Left lung (tissue), 10 donors: Measurements from ENCODE around the gene RARB. TPM values are rescaled to one million over a fixed set of nuclear protein-coding genes. Genes with fewer than 3 reads are reported as not detected.

Source experiments
- ATAC-seq: fragments of 200-7000 bp; cut with Tn5 transposase; one replicate; pipeline ENCODE4 v1.9.1; 2020; ENCODE audit warnings: moderate library complexity
- DNase-seq, 4 donors: peaks; one replicate each; pipeline ENCODE4 v3.0.0-alpha.2; 2013 to 2020
- H3K27ac ChIP-seq, 2 donors: fragments of 200-600 bp; sonication (generic) in 1 of 2; one replicate each; pipeline versions ENCODE4 v1.5.0 to v1.8.0; 2020 to 2021
- H3K27me3 ChIP-seq, 2 donors: fragments of 200-600 bp; sonication (generic) in 1 of 2; one replicate each; pipeline versions ENCODE4 v1.5.0 to v1.8.0; 2020 to 2021
- H3K36me3 ChIP-seq, 2 donors: fragments of 200-600 bp; sonication (generic) in 1 of 2; one replicate each; pipeline versions ENCODE4 v1.5.0 to v1.8.0; 2020 to 2021
- H3K4me1 ChIP-seq, 2 donors: fragments of 200-600 bp; one replicate each; pipeline ENCODE4 v1.8.0; 2021
- H3K4me3 ChIP-seq, 2 donors: fragments of 200-600 bp; sonication (generic) in 1 of 2; one replicate each; pipeline versions ENCODE4 v1.5.0 to v1.8.0; 2020 to 2021; ENCODE audit warnings: mild to moderate bottlenecking in 1 of 2
- H3K9me3 ChIP-seq, 2 donors: fragments of 200-600 bp; sonication (generic) in 1 of 2; one replicate each; pipeline versions ENCODE4 v1.5.0 to v1.8.0; 2020 to 2021
- intact Hi-C, 2 donors: fragments of 100-400 bp; cut with DNase I; formaldehyde crosslinking; loops; one replicate each; pipeline versions ENCODE4 v1.11.2 to v1.14.2; 2022
- polyA plus RNA-seq, 6 donors: library from polyadenylated mRNA; unstranded; fragments of 120-200 nt; gene quantifications; one replicate each; pipeline ENCODE4 v1.2.1, GENCODE V29; 2013; ENCODE audit not compliant: insufficient read length in 6 of 6
- total RNA-seq, 2 donors: library from RNA; stranded (reverse); fragmentation: NEBNext Ultra II Directional; extraction: Animal tissue kit (Norgen Biotek cat#: 25700); gene quantifications; one replicate each; pipeline ENCODE4 v1.2.1, GENCODE V29; 2021
- TF ChIP-seq, protein P1 (sequence below), 2 donors: fragments of 200-600 bp; sonication (generic) in 1 of 2; IDR thresholded peaks; one replicate each; pipeline versions ENCODE4 v1.5.0 to v1.8.0; 2021; ENCODE audit warnings: antibody characterized with exemption in 2 of 2
- donor health status: DM: no; HTN: yes; CAD: no.
- donor health status: DM: no; HTN: no; CAD: no.

RARB gene
- total and polyA plus RNA-seq, 8 donors: 4.1 to 40.1 (median 33.3) TPM

DNA sequence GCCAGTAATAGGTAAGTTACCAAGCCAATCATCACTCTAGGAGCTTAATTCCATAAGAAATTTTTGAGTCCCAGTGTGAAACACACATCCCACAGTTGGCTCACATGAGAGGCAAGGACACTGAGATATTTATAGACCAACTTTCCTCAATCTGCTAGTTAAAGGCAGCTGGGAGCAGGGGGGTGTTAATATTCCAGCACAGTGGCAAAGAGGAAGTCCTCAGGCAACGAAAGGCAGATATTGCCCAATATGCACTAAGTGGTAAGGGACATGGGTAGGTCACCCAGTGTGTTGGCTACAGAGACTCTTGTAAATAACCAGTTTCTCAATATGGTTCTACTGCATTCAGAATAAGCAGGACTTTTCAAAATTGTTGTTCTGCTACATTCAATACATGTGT is 175.6 kb downstream of the RARB start:
- intact Hi-C loops: no loop called here
- peak in 1 of 4 donors; percentile 47 for DNase-seq
- Histone ChIP-seq H3K36me3 (peaks cover 0 to 54% of the 10 kb centered on the region in 2 donors), H3K4me1 (peaks cover 0 to 20% of the 10 kb centered on the region in 2 donors), H3K27me3 (no peaks in the 10 kb centered on the region), H3K4me3 (no peak overlapping the region), H3K27ac (peak overlapping the region in 1 of 2 donors; percentile 78), H3K9me3 (no peaks in the 10 kb centered on the region)
- TF ChIP-seq, protein P1, sequence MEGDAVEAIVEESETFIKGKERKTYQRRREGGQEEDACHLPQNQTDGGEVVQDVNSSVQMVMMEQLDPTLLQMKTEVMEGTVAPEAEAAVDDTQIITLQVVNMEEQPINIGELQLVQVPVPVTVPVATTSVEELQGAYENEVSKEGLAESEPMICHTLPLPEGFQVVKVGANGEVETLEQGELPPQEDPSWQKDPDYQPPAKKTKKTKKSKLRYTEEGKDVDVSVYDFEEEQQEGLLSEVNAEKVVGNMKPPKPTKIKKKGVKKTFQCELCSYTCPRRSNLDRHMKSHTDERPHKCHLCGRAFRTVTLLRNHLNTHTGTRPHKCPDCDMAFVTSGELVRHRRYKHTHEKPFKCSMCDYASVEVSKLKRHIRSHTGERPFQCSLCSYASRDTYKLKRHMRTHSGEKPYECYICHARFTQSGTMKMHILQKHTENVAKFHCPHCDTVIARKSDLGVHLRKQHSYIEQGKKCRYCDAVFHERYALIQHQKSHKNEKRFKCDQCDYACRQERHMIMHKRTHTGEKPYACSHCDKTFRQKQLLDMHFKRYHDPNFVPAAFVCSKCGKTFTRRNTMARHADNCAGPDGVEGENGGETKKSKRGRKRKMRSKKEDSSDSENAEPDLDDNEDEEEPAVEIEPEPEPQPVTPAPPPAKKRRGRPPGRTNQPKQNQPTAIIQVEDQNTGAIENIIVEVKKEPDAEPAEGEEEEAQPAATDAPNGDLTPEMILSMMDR (IDR thresholded peaks at IDR 0.05): no peak
- ATAC-seq: peak; percentile 93

DNA sequence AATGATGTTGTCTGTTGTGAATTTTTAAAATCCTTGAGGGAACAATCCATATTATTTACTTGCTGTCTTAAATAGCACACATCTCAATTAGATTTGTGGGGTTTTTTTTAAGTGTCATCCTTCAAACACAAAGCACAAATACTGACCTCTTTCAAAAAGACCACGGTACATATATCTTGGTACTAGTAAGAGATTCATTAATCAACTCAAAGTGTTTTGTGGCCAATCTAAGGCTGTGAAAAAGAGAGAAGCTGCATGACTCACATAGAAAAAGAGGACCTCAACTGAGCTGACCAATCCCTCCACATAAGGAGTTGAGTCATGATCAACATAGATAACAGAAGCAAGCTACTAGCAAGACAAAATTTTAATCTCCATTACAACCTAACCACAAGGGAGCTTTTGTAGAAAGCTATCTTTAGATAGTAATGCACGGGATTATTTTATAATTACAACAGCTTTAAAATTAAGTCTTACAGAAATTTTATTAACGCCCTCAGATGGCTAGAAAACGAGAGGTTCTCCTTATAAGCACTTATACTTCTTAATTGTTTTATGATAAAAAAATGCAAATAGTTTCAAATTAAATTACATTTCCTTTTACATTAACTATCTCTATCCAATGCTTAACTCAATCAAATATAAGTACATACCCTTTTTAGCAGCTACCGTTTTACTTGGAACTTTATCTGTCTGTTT is 176.2 kb downstream of the RARB start:
- intact Hi-C loops: no loop called here
- H3K27ac ChIP-seq: peak overlapping the region; percentile 21 to 78
- H3K36me3 ChIP-seq: peaks cover 0 to 54% of the 10 kb centered on the region in 2 donors
- H3K4me1 ChIP-seq: peaks cover 0 to 20% of the 10 kb centered on the region in 2 donors
- no peak overlapping the region for H3K4me3 ChIP-seq
- H3K27me3 ChIP-seq: no peaks in the 10 kb centered on the region
- ATAC-seq (peak; percentile 88), DNase-seq (no peak)
- TF ChIP-seq, protein P1 (IDR thresholded peaks at IDR 0.05): no peak
- H3K9me3 ChIP-seq: no peaks in the 10 kb centered on the region

DNA sequence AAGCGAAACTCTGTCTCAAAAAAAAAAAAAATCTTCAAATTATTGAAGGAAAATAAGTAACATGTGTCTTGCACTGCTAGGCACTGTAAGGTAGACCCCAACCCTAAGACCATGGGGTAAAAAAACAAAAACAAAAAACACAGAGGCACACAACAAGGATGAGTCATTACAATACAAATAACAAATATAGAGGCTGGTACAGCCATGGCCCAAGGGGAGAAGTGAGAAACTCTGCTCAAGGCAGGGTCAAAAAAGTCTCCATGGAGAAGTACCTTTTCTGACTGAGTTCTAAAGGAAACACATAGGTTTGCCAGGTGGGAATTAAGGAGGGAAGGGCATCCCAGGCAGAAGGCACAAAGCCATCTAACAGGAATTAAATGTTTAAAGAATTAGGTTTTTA is 182.1 kb downstream of the RARB start:
- DNase-seq: no peak
- H3K27ac ChIP-seq: no peak overlapping the region
- ATAC-seq: no peak
- no peaks in the 10 kb centered on the region for H3K9me3 ChIP-seq
- peaks cover 0 to 88% of the 10 kb centered on the region in 2 donors for H3K36me3 ChIP-seq
- TF ChIP-seq, protein P1 (IDR thresholded peaks at IDR 0.05): no peak
- H3K27me3 ChIP-seq: no peaks in the 10 kb centered on the region
- no peaks in the 10 kb centered on the region for H3K4me1 ChIP-seq
- H3K4me3 ChIP-seq: no peak overlapping the region
- intact Hi-C loops: no loop called here

DNA sequence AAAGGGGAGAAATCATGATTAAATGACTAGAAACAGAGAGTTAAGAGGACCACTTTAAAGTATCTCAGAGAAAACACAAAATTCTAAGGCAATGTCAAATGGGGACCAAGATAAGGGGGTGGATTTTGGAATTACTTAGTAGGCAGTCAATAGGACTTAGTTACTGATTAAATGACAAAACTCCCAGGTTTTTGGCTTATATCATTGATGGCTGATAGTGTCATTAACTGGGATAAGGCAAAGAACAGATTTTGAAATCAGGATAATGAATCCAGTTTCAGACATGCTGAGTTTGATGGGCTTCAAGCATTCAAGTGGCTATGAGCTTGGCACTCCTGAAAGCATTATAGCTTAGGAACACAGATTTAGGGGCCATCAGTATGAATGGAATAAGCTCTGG is 182.7 kb downstream of the RARB start:
- intact Hi-C loops: no loop called here
- H3K36me3 ChIP-seq: peaks cover 0 to 94% of the 10 kb centered on the region in 2 donors
- ATAC-seq: no peak
- no peak overlapping the region for H3K27ac ChIP-seq
- H3K4me3 ChIP-seq: no peak overlapping the region
- TF ChIP-seq, protein P1 (IDR thresholded peaks at IDR 0.05): no peak
- no peak for DNase-seq
- no peaks in the 10 kb centered on the region for H3K27me3 ChIP-seq
- H3K4me1 ChIP-seq: no peaks in the 10 kb centered on the region
- H3K9me3 ChIP-seq: no peaks in the 10 kb centered on the region

DNA sequence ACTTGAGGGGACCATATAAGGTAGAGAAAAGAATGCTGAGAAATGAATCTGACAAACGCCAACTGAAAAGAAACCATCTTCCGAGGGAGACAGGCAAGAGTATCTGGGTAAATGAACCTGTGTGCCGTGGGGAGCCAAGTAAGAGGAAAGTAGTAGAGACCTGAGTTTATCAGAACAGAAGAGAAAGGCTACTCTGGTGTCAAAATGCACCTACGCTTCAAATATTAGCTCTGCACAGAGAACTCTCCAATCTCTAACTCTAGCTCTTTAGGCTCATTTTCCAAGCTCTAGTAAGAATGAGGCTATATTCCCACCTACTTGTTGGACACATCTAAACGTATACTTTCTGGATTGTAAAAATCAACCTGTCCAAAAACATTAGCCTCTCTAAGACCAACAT is 183.1 kb downstream of the RARB start:
- Histone ChIP-seq H3K27ac (no peak overlapping the region), H3K4me1 (no peaks in the 10 kb centered on the region), H3K9me3 (no peaks in the 10 kb centered on the region), H3K36me3 (peaks cover 0 to 93% of the 10 kb centered on the region in 2 donors), H3K4me3 (no peak overlapping the region), H3K27me3 (no peaks in the 10 kb centered on the region)
- ATAC-seq (no peak), DNase-seq (no peak)
- TF ChIP-seq, protein P1 (IDR thresholded peaks at IDR 0.05): no peak
- intact Hi-C loops: no loop called here
